Liver (tissue), 9 donors: ENCODE data around the gene GREB1L. TPM values are rescaled to one million over a fixed set of nuclear protein-coding genes. Genes with fewer than 3 reads are reported as not detected.

Experiments used
- DNase-seq: peaks from one replicate; pipeline ENCODE4 v3.0.0-alpha.2; 2017; ENCODE audit warnings: low spot score
- H3K27ac ChIP-seq, 2 donors: one replicate each; pipeline ENCODE4 v1.7.0; 2013; ENCODE audit warnings: inconsistent platforms in 2 of 2, low read length in 2 of 2, control low read depth in 1 of 2, low read depth in 1 of 2, mild to moderate bottlenecking in 1 of 2
- H3K27me3 ChIP-seq, 4 donors: one replicate each; pipeline versions ENCODE4 v1.6.1 to v1.7.0; 2013; ENCODE audit warnings: low read length in 3 of 4, inconsistent platforms in 1 of 4, mild to moderate bottlenecking in 1 of 4, moderate library complexity in 1 of 4; ENCODE audit not compliant: control insufficient read depth in 4 of 4, insufficient read depth in 4 of 4
- H3K36me3 ChIP-seq, 4 donors: one replicate each; pipeline versions ENCODE4 v1.6.1 to v1.7.0; 2013; ENCODE audit warnings: low read length in 3 of 4, mild to moderate bottlenecking in 3 of 4, low read depth in 1 of 4, moderate library complexity in 1 of 4; ENCODE audit not compliant: control insufficient read depth in 4 of 4, insufficient read depth in 3 of 4
- H3K4me1 ChIP-seq, 4 donors: one replicate each; pipeline versions ENCODE4 v1.6.1 to v1.7.0; 2013; ENCODE audit warnings: low read length in 3 of 4, mild to moderate bottlenecking in 3 of 4, moderate library complexity in 1 of 4; ENCODE audit not compliant: control insufficient read depth in 4 of 4, insufficient read depth in 4 of 4
- H3K4me3 ChIP-seq, 3 donors: one replicate each; pipeline versions ENCODE4 v1.6.1 to v1.7.0; 2013; ENCODE audit warnings: low read length in 3 of 3, control low read depth in 1 of 3, low read depth in 1 of 3, mild to moderate bottlenecking in 1 of 3
- H3K9ac ChIP-seq, 2 donors: one replicate each; pipeline ENCODE4 v1.7.0; 2013; ENCODE audit warnings: low read length in 2 of 2, mild to moderate bottlenecking in 2 of 2, moderate library complexity in 2 of 2, control low read depth in 1 of 2, low read depth in 1 of 2
- H3K9me3 ChIP-seq, 4 donors: one replicate each; pipeline versions ENCODE4 v1.6.1 to v1.7.0; 2013; ENCODE audit warnings: low read length in 3 of 4; ENCODE audit not compliant: control insufficient read depth in 4 of 4
- CTCF ChIP-seq: fragments of 150-350 bp; IDR thresholded peaks from 2 replicates; pipeline ENCODE4 v1.5.1; 2017; ENCODE audit warnings: improper control_type of control experiment, low read depth, low read length; ENCODE audit not compliant: missing input control
- FOXA1 ChIP-seq: IDR thresholded peaks from 2 replicates; pipeline ENCODE4 v1.6.1; 2016; ENCODE audit warnings: antibody characterized with exemption
- HNF4G ChIP-seq: IDR thresholded peaks from 2 replicates; pipeline ENCODE4 v1.6.1; 2016; ENCODE audit warnings: antibody characterized with exemption
- JUND ChIP-seq, 2 donors: IDR thresholded peaks; 2 replicates each; pipeline ENCODE4 v1.6.1; 2016; ENCODE audit warnings: antibody characterized with exemption in 2 of 2
- RAD21 ChIP-seq, 2 donors: IDR thresholded peaks; 2 replicates each; pipeline ENCODE4 v1.6.1; 2016; ENCODE audit warnings: antibody characterized with exemption in 2 of 2, mild to moderate bottlenecking in 2 of 2
- YY1 ChIP-seq: IDR thresholded peaks from 2 replicates; pipeline ENCODE4 v1.6.1; 2016; ENCODE audit warnings: antibody characterized with exemption, mild to moderate bottlenecking
- WGBS: extraction: QIAGEN DNeasy Blood & Tissue Kit; methylation state at CpG from one replicate; pipeline ENCODE4 v1.1.7; 2013; 5-methylcytosine and 5-hydroxymethylcytosine counted together
- polyA plus RNA-seq, 2 donors: library from polyadenylated mRNA; stranded (reverse) in 1 of 2; unstranded in 1 of 2; fragments of 200-250 nt in 1 of 2; fragments of >200 nt in 1 of 2; fragmentation: Nextera tagmentation in 1 of 2; extraction: Ambion mirVana in 1 of 2; gene quantifications; one replicate each; pipeline versions ENCODE4 v1.2.1 to v1.2.3, GENCODE V29; 2013 to 2015
- total RNA-seq, 2 donors: library from RNA; depleted of rRNA; stranded (reverse); fragments of >200 nt; gene quantifications; one replicate each; pipeline ENCODE4 v1.2.3, GENCODE V29; 2014
- TF ChIP-seq, protein P1 (sequence below): IDR thresholded peaks from 2 replicates; pipeline ENCODE4 v1.6.1; 2016; ENCODE audit warnings: antibody characterized with exemption
- TF ChIP-seq, protein P2 (sequence below): IDR thresholded peaks from 2 replicates; pipeline ENCODE4 v1.6.1; 2016; ENCODE audit warnings: antibody characterized with exemption, mild to moderate bottlenecking
- TF ChIP-seq, protein P3 (sequence below): IDR thresholded peaks from 2 replicates; pipeline ENCODE4 v1.6.1; 2016; ENCODE audit warnings: antibody characterized with exemption
- donor health status: healthy.
- donor health status: healthy.
- donor health status: healthy.
- donor health status: healthy.
- donor health status: healthy.

The GREB1L gene
- total and polyA plus RNA-seq, 4 donors, result 1.2 to 13.1 (median 3.0) TPM

DNA sequence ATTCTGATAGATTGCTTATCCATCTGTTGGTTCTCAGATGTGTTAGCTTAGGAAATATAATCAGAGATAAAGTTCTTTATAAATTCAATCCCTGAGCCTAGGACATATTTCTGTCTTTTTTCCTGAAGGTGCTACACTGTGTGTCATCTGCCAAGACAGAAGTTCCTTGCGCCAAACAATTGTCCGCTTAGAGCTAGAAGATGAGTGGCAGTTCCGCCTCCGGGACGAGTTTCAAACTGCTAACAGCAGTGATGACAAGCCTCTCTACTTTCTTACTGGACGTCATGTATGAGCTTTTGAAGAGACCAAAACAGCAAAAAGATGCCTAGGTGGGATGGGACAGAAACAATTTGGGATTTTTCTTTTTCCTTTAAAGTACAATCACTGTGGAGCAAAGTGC is 280.5 kb downstream of the GREB1L start:
- no peak for DNase-seq
- no peaks in the 10 kb centered on the region for H3K9me3 ChIP-seq
- WGBS, result 96% methylated on average over 6 of the region's 6 CpGs
- H3K36me3 ChIP-seq, result peaks cover 1 to 40% (median 14%) of the 10 kb centered on the region in 4 donors
- no peak overlapping the region for H3K9ac ChIP-seq
- no peaks in the 10 kb centered on the region for H3K27me3 ChIP-seq
- H3K27ac ChIP-seq, result no peak overlapping the region
- H3K4me3 ChIP-seq, result no peak overlapping the region
- no peak for TF ChIP-seq YY1
- TF ChIP-seq, protein P1, sequence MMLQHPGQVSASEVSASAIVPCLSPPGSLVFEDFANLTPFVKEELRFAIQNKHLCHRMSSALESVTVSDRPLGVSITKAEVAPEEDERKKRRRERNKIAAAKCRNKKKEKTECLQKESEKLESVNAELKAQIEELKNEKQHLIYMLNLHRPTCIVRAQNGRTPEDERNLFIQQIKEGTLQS, result no peak
- no peak for TF ChIP-seq JUND (IDR thresholded peaks at IDR 0.05)
- TF ChIP-seq, protein P2, sequence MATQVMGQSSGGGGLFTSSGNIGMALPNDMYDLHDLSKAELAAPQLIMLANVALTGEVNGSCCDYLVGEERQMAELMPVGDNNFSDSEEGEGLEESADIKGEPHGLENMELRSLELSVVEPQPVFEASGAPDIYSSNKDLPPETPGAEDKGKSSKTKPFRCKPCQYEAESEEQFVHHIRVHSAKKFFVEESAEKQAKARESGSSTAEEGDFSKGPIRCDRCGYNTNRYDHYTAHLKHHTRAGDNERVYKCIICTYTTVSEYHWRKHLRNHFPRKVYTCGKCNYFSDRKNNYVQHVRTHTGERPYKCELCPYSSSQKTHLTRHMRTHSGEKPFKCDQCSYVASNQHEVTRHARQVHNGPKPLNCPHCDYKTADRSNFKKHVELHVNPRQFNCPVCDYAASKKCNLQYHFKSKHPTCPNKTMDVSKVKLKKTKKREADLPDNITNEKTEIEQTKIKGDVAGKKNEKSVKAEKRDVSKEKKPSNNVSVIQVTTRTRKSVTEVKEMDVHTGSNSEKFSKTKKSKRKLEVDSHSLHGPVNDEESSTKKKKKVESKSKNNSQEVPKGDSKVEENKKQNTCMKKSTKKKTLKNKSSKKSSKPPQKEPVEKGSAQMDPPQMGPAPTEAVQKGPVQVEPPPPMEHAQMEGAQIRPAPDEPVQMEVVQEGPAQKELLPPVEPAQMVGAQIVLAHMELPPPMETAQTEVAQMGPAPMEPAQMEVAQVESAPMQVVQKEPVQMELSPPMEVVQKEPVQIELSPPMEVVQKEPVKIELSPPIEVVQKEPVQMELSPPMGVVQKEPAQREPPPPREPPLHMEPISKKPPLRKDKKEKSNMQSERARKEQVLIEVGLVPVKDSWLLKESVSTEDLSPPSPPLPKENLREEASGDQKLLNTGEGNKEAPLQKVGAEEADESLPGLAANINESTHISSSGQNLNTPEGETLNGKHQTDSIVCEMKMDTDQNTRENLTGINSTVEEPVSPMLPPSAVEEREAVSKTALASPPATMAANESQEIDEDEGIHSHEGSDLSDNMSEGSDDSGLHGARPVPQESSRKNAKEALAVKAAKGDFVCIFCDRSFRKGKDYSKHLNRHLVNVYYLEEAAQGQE, result no peak
- no peak for TF ChIP-seq HNF4G
- TF ChIP-seq CTCF, result no peak
- TF ChIP-seq, protein P3, sequence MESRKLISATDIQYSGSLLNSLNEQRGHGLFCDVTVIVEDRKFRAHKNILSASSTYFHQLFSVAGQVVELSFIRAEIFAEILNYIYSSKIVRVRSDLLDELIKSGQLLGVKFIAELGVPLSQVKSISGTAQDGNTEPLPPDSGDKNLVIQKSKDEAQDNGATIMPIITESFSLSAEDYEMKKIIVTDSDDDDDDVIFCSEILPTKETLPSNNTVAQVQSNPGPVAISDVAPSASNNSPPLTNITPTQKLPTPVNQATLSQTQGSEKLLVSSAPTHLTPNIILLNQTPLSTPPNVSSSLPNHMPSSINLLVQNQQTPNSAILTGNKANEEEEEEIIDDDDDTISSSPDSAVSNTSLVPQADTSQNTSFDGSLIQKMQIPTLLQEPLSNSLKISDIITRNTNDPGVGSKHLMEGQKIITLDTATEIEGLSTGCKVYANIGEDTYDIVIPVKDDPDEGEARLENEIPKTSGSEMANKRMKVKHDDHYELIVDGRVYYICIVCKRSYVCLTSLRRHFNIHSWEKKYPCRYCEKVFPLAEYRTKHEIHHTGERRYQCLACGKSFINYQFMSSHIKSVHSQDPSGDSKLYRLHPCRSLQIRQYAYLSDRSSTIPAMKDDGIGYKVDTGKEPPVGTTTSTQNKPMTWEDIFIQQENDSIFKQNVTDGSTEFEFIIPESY, result no peak
- no peaks in the 10 kb centered on the region for H3K4me1 ChIP-seq

GRCh38 chr18:21525916-21526315 is 283.9 kb downstream of the GREB1L start:
- Histone ChIP-seq H3K27me3 (no peaks in the 10 kb centered on the region), H3K9ac (no peak overlapping the region), H3K4me1 (no peaks in the 10 kb centered on the region), H3K36me3 (peaks cover 1 to 35% (median 18%) of the 10 kb centered on the region in 4 donors), H3K9me3 (no peaks in the 10 kb centered on the region), H3K27ac (no peak overlapping the region), H3K4me3 (no peak overlapping the region)
- 94% methylated on average over 2 of the region's 2 CpGs for WGBS
- TF ChIP-seq YY1, result no peak
- TF ChIP-seq RAD21 (IDR thresholded peaks at IDR 0.05), result no peak
- no peak for TF ChIP-seq FOXA1
- TF ChIP-seq, protein P1, result no peak
- TF ChIP-seq CTCF, result no peak
- no peak for DNase-seq
